Fibroblast of lung (primary cell): Measurements from ENCODE around the gene GCK. TPM values are rescaled to one million over a fixed set of nuclear protein-coding genes. Genes with fewer than 3 reads are reported as not detected.

ENCODE experiments used
- DNase-seq, 2 donors: peaks; one replicate each; pipeline versions ENCODE4 v3.0.0 to v3.0.0-alpha.2; 2010; ENCODE audit warnings: low read depth in 2 of 2
- H2AFZ ChIP-seq: 2 replicates; pipeline ENCODE4 v1.5.1; 2012; ENCODE audit warnings: low read length, control low read depth, inconsistent platforms
- H3K27ac ChIP-seq: 2 replicates; pipeline ENCODE4 v1.5.1; 2011; ENCODE audit warnings: low read length, control low read depth; ENCODE audit not compliant: insufficient read depth
- H3K27me3 ChIP-seq: 2 replicates; pipeline ENCODE4 v1.5.1; 2011; ENCODE audit warnings: mild to moderate bottlenecking, low read length; ENCODE audit not compliant: control insufficient read depth, insufficient read depth
- H3K36me3 ChIP-seq: 2 replicates; pipeline ENCODE4 v1.5.1; 2011; ENCODE audit warnings: low read length; ENCODE audit not compliant: control insufficient read depth, insufficient read depth
- H3K4me1 ChIP-seq: 2 replicates; pipeline ENCODE4 v1.5.1; 2011; ENCODE audit warnings: low read length; ENCODE audit not compliant: control insufficient read depth, insufficient read depth; ENCODE audit errors: extremely low read depth
- H3K4me2 ChIP-seq: 2 replicates; pipeline ENCODE4 v1.5.1; 2011; ENCODE audit warnings: low read length, control low read depth; ENCODE audit not compliant: insufficient read depth; ENCODE audit errors: extremely low read depth
- H3K4me3 ChIP-seq, 4 experiments: fragments of 200-600 bp in 1 of 4; sonication (generic) in 1 of 4; replicated peaks in 1 of 4; 2 replicates each; pipeline ENCODE4 v1.5.1; 2011 to 2016; ENCODE audit warnings: low read length in 4 of 4, low read depth in 3 of 4, mild to moderate bottlenecking in 3 of 4, control low read depth in 2 of 4, inconsistent platforms in 1 of 4, mixed read lengths in 1 of 4; ENCODE audit not compliant: insufficient read depth in 1 of 4; ENCODE audit errors: control extremely low read depth in 1 of 4
- H3K79me2 ChIP-seq: 2 replicates; pipeline ENCODE4 v1.5.1; 2012; ENCODE audit warnings: mild to moderate bottlenecking, low read length, inconsistent platforms; ENCODE audit not compliant: control insufficient read depth, insufficient read depth
- H3K9ac ChIP-seq: 2 replicates; pipeline ENCODE4 v1.5.1; 2011; ENCODE audit warnings: mild to moderate bottlenecking, low read length, control low read depth; ENCODE audit not compliant: insufficient read depth
- H3K9me3 ChIP-seq: 2 replicates; pipeline ENCODE4 v1.5.1; 2012; ENCODE audit warnings: low read depth, low read length; ENCODE audit not compliant: control insufficient read depth, insufficient read depth
- H4K20me1 ChIP-seq: 2 replicates; pipeline ENCODE4 v1.5.1; 2011; ENCODE audit warnings: low read length; ENCODE audit not compliant: control insufficient read depth, insufficient read depth; ENCODE audit errors: extremely low read depth
- EZH2 ChIP-seq: IDR thresholded peaks from 2 replicates; pipeline ENCODE4 v1.5.1; 2012; ENCODE audit warnings: low read length, control low read depth, mild to moderate bottlenecking; ENCODE audit errors: missing control alignments
- polyA plus RNA-seq, 2 donors: library from polyadenylated mRNA; depleted of rRNA in 1 of 2; stranded (reverse) in 1 of 2; unstranded in 1 of 2; fragments of >200 nt; gene quantifications; 2 replicates each; pipeline ENCODE4 v1.2.1, GENCODE V29; 2011 to 2012; ENCODE audit warnings: missing spikeins in 1 of 2
- total RNA-seq: library from RNA; depleted of rRNA; stranded (reverse); fragments of >200 nt; gene quantifications from 2 replicates; pipeline ENCODE4 v1.2.1, GENCODE V29; 2014
- TF ChIP-seq, protein P1 (sequence below), 2 donors: IDR thresholded peaks in 1 of 2; conservative IDR thresholded peaks in 1 of 2; 1 replicate in 1 of 2; 2 replicates in 1 of 2; pipeline ENCODE4 v1.5.1; 2011 to 2012; ENCODE audit warnings: low read length in 2 of 2, control low read depth in 1 of 2, inconsistent platforms in 1 of 2, low read depth in 1 of 2, mild to moderate bottlenecking in 1 of 2

Gene GCK
- total and polyA plus RNA-seq, 2 donors (not counting 1 experiment from before 2014, with no cell fraction given), result 0.14 to 1.7 TPM

- Histone ChIP-seq H3K27me3 (no peaks in the 10 kb centered on the region), H3K27ac (no peak overlapping the region), H3K9ac (no peak overlapping the region), H3K9me3 (no peaks in the 10 kb centered on the region), H3K4me1 (no peaks in the 10 kb centered on the region), H3K4me3 (no peak overlapping the region), H4K20me1 (no peaks in the 10 kb centered on the region), H3K4me2 (no peak overlapping the region), H3K36me3 (no peaks in the 10 kb centered on the region), H2AFZ (no peak overlapping the region), H3K79me2 (no peaks in the 10 kb centered on the region)
- DNase-seq, result no peak
- TF ChIP-seq EZH2, result no peak
- TF ChIP-seq, protein P1, sequence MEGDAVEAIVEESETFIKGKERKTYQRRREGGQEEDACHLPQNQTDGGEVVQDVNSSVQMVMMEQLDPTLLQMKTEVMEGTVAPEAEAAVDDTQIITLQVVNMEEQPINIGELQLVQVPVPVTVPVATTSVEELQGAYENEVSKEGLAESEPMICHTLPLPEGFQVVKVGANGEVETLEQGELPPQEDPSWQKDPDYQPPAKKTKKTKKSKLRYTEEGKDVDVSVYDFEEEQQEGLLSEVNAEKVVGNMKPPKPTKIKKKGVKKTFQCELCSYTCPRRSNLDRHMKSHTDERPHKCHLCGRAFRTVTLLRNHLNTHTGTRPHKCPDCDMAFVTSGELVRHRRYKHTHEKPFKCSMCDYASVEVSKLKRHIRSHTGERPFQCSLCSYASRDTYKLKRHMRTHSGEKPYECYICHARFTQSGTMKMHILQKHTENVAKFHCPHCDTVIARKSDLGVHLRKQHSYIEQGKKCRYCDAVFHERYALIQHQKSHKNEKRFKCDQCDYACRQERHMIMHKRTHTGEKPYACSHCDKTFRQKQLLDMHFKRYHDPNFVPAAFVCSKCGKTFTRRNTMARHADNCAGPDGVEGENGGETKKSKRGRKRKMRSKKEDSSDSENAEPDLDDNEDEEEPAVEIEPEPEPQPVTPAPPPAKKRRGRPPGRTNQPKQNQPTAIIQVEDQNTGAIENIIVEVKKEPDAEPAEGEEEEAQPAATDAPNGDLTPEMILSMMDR (conservative IDR thresholded peaks at IDR 0.05 in 1 of 2, IDR thresholded peaks at IDR 0.05 in 1 of 2; ENCODE audit: low read depth in 1 of 2, low read length in 2 of 2), result no peak
These were observed 43.9 kb upstream of the GCK start for GRCh38 chr7:44232901-44233715.

GRCh38 chr7:44232396-44232795, 43.2 kb upstream of the GCK start:
- no peak for DNase-seq
- no peak overlapping the region for H3K4me3 ChIP-seq
- no peak overlapping the region for H3K9ac ChIP-seq
- H3K4me1 ChIP-seq, result no peaks in the 10 kb centered on the region
- no peaks in the 10 kb centered on the region for H3K36me3 ChIP-seq
- no peaks in the 10 kb centered on the region for H4K20me1 ChIP-seq
- H3K27me3 ChIP-seq, result no peaks in the 10 kb centered on the region
- H2AFZ ChIP-seq, result no peak overlapping the region
- H3K27ac ChIP-seq, result no peak overlapping the region
- H3K9me3 ChIP-seq, result no peaks in the 10 kb centered on the region
- no peak for TF ChIP-seq EZH2
- TF ChIP-seq, protein P1 (conservative IDR thresholded peaks at IDR 0.05 in 1 of 2, IDR thresholded peaks at IDR 0.05 in 1 of 2; ENCODE audit: low read depth in 1 of 2, low read length in 2 of 2), result no peak
- no peaks in the 10 kb centered on the region for H3K79me2 ChIP-seq
- H3K4me2 ChIP-seq, result no peak overlapping the region

DNA sequence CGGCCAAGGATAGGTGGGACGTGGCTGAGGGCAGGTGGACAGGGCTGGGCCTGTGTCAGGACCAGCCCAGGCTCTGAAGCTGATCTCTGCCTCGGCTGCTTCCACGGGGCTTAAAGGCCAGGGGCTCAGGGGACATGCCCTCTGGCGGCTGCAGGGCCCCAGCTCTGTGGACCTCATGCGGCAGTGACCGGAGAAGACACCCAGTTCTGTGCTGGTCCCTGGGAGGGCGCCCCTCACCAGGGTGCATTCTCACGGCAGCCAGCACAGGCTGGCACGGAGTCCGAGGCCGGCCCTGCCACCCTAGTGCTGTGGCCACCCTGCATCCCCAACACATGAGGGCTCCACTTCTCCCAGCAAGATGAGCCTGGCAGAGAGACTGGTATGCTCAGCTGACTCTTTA, 41.8 kb upstream of the GCK start:
- no peaks in the 10 kb centered on the region for H4K20me1 ChIP-seq
- H3K9ac ChIP-seq, result no peak overlapping the region
- no peaks in the 10 kb centered on the region for H3K36me3 ChIP-seq
- H3K27ac ChIP-seq, result no peak overlapping the region
- H2AFZ ChIP-seq, result no peak overlapping the region
- H3K4me1 ChIP-seq, result no peaks in the 10 kb centered on the region
- no peaks in the 10 kb centered on the region for H3K9me3 ChIP-seq
- peaks cover 2% of the 10 kb centered on the region for H3K27me3 ChIP-seq
- H3K79me2 ChIP-seq, result no peaks in the 10 kb centered on the region
- H3K4me2 ChIP-seq, result no peak overlapping the region
- TF ChIP-seq EZH2, result no peak
- TF ChIP-seq, protein P1 (conservative IDR thresholded peaks at IDR 0.05 in 1 of 2, IDR thresholded peaks at IDR 0.05 in 1 of 2; ENCODE audit: low read depth in 1 of 2, low read length in 2 of 2), result no peak
- H3K4me3 ChIP-seq, result no peak overlapping the region
- no peak for DNase-seq
